ENCODE results near the gene VCAN.

DNA sequence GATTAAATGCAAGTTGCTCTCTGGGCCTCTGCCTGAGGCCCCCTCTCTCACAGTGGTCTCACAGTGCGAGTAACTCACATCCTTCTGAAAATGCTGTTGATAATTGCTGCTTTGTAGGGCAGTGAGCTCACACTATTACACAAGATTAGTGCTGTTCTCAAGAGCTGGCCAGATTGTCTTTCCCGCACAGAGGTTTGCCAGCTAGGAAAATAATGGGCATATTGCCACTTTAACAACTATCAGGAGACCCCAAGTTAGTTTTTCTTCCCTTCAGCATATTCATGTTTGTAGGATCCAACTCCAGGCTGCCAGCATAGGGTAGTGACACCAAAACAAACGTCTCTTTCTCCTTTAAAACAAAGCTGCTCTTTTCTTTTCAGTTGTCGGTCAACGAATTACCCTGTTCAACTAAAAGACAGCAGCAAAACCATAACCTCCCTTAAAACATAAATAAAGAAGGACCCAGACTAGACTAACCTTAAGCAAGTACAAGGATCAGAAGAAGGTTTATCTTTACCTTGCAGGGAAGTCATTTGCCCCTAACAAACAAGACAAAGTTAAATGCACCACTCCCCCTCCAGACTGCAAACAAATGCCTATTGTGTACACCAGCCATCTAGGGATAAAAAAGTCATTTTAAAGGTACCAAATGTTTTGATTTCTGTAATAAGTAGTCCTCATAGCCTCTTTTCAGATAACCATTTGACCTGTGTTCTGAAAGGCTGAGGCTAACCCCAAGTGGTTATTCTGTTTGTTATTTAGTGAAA is 91.4 kb downstream of the VCAN start:
- TF ChIP-seq ARNT (IDR thresholded peaks at IDR 0.05) = no peak
- no peak for TF ChIP-seq BHLHE40 (IDR thresholded peaks at IDR 0.05; ENCODE audit: borderline replicate concordance)
- no peak for TF ChIP-seq PKNOX1 (IDR thresholded peaks at IDR 0.05)
- TF ChIP-seq HDGF (IDR thresholded peaks at IDR 0.05; ENCODE audit: borderline replicate concordance) = no peak
- no peak for TF ChIP-seq FOXM1 (IDR thresholded peaks at IDR 0.05; ENCODE audit: borderline replicate concordance)
